Muscle layer of duodenum (tissue), 2 donors: ENCODE results near the gene KCNQ2.

Experiments used
- H3K27ac ChIP-seq: one replicate; pipeline ENCODE4 v1.7.0; 2013; ENCODE audit warnings: mild to moderate bottlenecking, low read length
- H3K27me3 ChIP-seq: one replicate; pipeline ENCODE4 v1.7.0; 2013; ENCODE audit warnings: low read depth, mild to moderate bottlenecking, control low read depth, low read length
- H3K36me3 ChIP-seq, 2 donors: one replicate each; pipeline ENCODE4 v1.7.0; 2013; ENCODE audit warnings: low read length in 2 of 2, control low read depth in 1 of 2, mild to moderate bottlenecking in 1 of 2; ENCODE audit not compliant: insufficient read depth in 2 of 2, control insufficient read depth in 1 of 2
- H3K4me1 ChIP-seq, 2 donors: one replicate each; pipeline ENCODE4 v1.7.0; 2013; ENCODE audit warnings: low read length in 2 of 2, mild to moderate bottlenecking in 2 of 2, control low read depth in 1 of 2, moderate library complexity in 1 of 2; ENCODE audit not compliant: insufficient read depth in 2 of 2, control insufficient read depth in 1 of 2
- H3K4me3 ChIP-seq, 2 donors: one replicate each; pipeline ENCODE4 v1.7.0; 2013; ENCODE audit warnings: low read length in 2 of 2, low read depth in 1 of 2, mild to moderate bottlenecking in 1 of 2
- H3K9me3 ChIP-seq, 2 donors: one replicate each; pipeline ENCODE4 v1.7.0; 2013; ENCODE audit warnings: low read length in 2 of 2, control low read depth in 1 of 2, mild to moderate bottlenecking in 1 of 2; ENCODE audit not compliant: control insufficient read depth in 1 of 2
- donor health status: healthy.

Gene KCNQ2

DNA sequence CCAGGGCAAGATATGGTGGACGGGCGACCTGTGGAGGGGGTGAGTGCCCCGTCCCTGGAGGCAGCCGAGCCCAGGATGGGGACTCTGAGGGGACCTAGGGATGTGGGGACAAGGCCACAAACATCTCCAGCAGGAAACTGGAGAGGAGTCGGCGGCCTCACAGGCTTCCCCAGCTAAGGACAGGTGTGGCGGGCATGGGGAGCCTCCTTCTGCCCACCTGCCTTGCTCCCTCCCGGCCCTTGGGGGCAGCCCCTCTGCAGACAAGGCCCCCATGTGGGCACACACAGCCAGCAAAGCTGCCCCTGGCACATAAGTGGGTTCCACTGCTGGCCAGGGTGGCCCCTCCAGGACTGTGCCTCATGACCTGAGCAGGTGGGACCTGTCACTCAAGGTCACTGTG is 115.9 kb downstream of the KCNQ2 start:
- no peaks in the 10 kb centered on the region for H3K36me3 ChIP-seq
- no peaks in the 10 kb centered on the region for H3K9me3 ChIP-seq
- no peak overlapping the region for H3K4me3 ChIP-seq
- peaks cover 0 to 13% of the 10 kb centered on the region in 2 donors for H3K4me1 ChIP-seq
- peaks cover 7% of the 10 kb centered on the region for H3K27me3 ChIP-seq
- no peak overlapping the region for H3K27ac ChIP-seq

DNA sequence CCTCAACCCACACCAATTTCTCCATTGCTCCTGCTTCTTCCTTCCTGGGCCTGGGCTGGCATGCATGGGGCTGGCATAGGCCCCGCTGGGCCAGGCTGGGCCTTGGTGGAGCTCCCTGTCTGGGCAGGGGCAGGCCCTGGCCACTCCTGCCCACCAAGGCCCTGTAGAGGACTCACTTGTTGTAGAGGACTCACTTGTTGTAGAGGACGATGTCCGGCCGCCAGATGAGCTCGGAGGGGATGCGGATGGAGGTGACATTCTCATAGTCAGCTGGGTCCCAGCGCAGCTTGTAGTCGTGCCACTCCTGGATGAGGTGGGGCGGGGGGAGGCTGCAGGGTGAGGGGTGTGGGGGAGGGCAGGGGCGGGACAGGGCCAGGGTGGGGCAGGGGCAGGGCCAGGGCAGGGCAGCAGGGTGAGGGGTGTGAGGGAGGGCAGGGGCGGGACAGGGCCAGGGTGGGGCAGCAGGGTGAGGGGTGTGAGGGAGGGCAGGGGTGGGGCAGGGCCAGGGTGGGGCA is 116.6 kb downstream of the KCNQ2 start:
- H3K36me3 ChIP-seq, result no peaks in the 10 kb centered on the region
- H3K27me3 ChIP-seq, result peaks cover 6% of the 10 kb centered on the region
- no peak overlapping the region for H3K27ac ChIP-seq
- peaks cover 0 to 12% of the 10 kb centered on the region in 2 donors for H3K4me1 ChIP-seq
- H3K4me3 ChIP-seq, result no peak overlapping the region
- no peaks in the 10 kb centered on the region for H3K9me3 ChIP-seq

- Histone ChIP-seq H3K9me3 (no peaks in the 10 kb centered on the region), H3K27ac (no peak overlapping the region), H3K27me3 (no peaks in the 10 kb centered on the region), H3K36me3 (no peaks in the 10 kb centered on the region), H3K4me1 (peaks cover 0 to 6% of the 10 kb centered on the region in 2 donors), H3K4me3 (no peak overlapping the region)
Measured at GRCh38 chr20:63354636-63355350, 117.7 kb downstream of the KCNQ2 start.

DNA sequence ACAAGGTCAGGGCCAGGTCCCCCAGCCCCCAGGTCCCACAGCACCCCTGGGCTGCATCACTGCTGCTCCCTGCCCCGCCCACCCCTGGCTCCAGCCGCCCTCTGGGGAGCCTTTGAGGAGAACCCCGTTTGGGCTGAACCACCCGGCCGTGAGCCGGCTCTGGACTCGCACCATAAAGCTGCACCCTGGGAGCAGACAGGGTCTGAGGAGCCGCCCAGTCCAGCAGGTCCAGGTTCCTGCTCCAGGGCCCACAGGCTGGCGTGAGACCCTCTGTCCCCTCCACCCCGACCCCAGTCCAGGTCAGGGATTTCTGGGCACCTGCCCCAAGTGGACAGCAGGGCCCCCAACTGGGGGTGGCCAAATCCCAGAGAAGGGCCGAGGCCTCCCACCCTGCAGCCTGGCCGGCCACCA is 119.6 kb downstream of the KCNQ2 start:
- Histone ChIP-seq H3K27ac (no peak overlapping the region), H3K4me3 (no peak overlapping the region), H3K9me3 (no peaks in the 10 kb centered on the region), H3K36me3 (no peaks in the 10 kb centered on the region), H3K4me1 (peaks cover 0 to 6% of the 10 kb centered on the region in 2 donors), H3K27me3 (no peaks in the 10 kb centered on the region)

GRCh38 chr20:63351811-63352591 is 120.5 kb downstream of the KCNQ2 start:
- peaks cover 0 to 6% of the 10 kb centered on the region in 2 donors for H3K4me1 ChIP-seq
- no peaks in the 10 kb centered on the region for H3K9me3 ChIP-seq
- no peaks in the 10 kb centered on the region for H3K27me3 ChIP-seq
- no peaks in the 10 kb centered on the region for H3K36me3 ChIP-seq
- H3K4me3 ChIP-seq, result no peak overlapping the region
- no peak overlapping the region for H3K27ac ChIP-seq

- Histone ChIP-seq H3K27me3 (no peaks in the 10 kb centered on the region), H3K4me1 (peaks cover 0 to 6% of the 10 kb centered on the region in 2 donors), H3K9me3 (no peaks in the 10 kb centered on the region), H3K4me3 (no peak overlapping the region), H3K36me3 (no peaks in the 10 kb centered on the region), H3K27ac (no peak overlapping the region)
Measured at GRCh38 chr20:63351326-63351700, 121.1 kb downstream of the KCNQ2 start.

DNA sequence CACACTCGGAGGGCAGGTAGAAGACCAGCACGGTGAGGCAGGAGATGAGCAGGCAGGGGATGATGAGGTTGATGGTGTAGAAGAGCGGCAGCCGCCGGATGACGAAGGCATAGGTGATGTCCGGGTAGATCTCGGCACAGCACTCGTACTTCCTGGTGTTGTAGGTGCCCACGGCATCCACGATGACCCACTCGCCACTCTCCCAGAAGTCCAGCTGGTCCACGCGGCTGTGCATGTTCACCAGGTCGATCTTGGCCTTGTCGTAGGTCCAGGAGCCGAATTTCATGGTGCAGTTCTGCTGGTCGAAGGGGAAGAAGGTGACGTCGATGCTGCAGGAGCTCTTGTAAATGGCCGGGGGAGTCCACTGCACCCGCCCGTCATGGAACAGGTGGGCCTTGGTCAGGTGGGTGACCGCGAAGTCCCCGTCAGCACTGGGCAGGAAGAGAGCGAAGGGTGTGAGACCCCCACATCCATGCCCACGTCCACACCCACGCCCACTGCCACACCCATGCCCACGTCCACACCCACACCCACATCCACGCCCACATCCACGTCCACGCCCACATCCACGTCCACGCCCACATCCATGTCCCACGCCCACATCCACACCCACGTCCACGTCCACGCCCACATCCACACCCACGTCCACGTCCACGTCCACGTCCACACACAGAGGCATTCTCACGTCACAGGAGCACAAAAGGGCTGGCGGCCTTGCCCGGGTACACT is 121.7 kb downstream of the KCNQ2 start:
- peaks cover 0 to 8% of the 10 kb centered on the region in 2 donors for H3K4me1 ChIP-seq
- no peak overlapping the region for H3K27ac ChIP-seq
- no peaks in the 10 kb centered on the region for H3K9me3 ChIP-seq
- no peaks in the 10 kb centered on the region for H3K27me3 ChIP-seq
- no peak overlapping the region for H3K4me3 ChIP-seq
- H3K36me3 ChIP-seq, result no peaks in the 10 kb centered on the region
